Retinal pigment epithelial cell (primary cell): ENCODE measurements around the gene CPT1A.

Source experiments
- DNase-seq: peaks from one replicate; pipeline ENCODE4 v3.0.0-alpha.2; 2010; ENCODE audit warnings: low read depth
- H3K4me3 ChIP-seq: 2 replicates; pipeline ENCODE4 v1.5.1; 2011; ENCODE audit warnings: mild to moderate bottlenecking, low read length, control low read depth, moderate library complexity
- CTCF ChIP-seq: conservative IDR thresholded peaks from 2 replicates; pipeline ENCODE4 v1.5.1; 2011; ENCODE audit warnings: low read depth, low read length, control low read depth, inconsistent platforms

CPT1A gene

GRCh38 chr11:68714060-68714856 is 127.5 kb downstream of the CPT1A start:
- no peak for TF ChIP-seq CTCF
- DNase-seq = no peak
- no peak overlapping the region for H3K4me3 ChIP-seq

GRCh38 chr11:68711114-68711513 is 130.6 kb downstream of the CPT1A start:
- no peak for TF ChIP-seq CTCF
- no peak overlapping the region for H3K4me3 ChIP-seq
- DNase-seq = no peak

GRCh38 chr11:68710409-68710808 is 131.3 kb downstream of the CPT1A start:
- no peak for TF ChIP-seq CTCF
- no peak overlapping the region for H3K4me3 ChIP-seq
- DNase-seq = no peak

- no peak for TF ChIP-seq CTCF
- H3K4me3 ChIP-seq = no peak overlapping the region
- no peak for DNase-seq
These were observed 132.7 kb downstream of the CPT1A start for GRCh38 chr11:68709062-68709461.

- no peak for DNase-seq
- TF ChIP-seq CTCF = no peak
- H3K4me3 ChIP-seq = no peak overlapping the region
These were observed 134.2 kb downstream of the CPT1A start for GRCh38 chr11:68707527-68707926.

GRCh38 chr11:68704887-68705286 is 136.8 kb downstream of the CPT1A start:
- no peak for DNase-seq
- no peak for TF ChIP-seq CTCF
- H3K4me3 ChIP-seq = no peak overlapping the region
